ENCODE measurements around the gene YIF1B.

Gene YIF1B

GRCh38 chr19:38291855-38292254 lies 23.9 kb downstream of the YIF1B start:
- Histone ChIP-seq H4K20me1 (ENCODE audit: insufficient read depth, low read length) (no peaks in the 10 kb centered on the region; the same call in 1 of the 2 replicates), H3K4me3 (ENCODE audit: low read length) (no peak overlapping the region), H3K9me3 (ENCODE audit: insufficient read depth, low read length) (no peaks in the 10 kb centered on the region), H3K36me3 (replicated peaks; ENCODE audit: low read depth, low read length) (no peaks in the 10 kb centered on the region), H2AFZ (ENCODE audit: low read depth, low read length) (no peak overlapping the region), H3K4me1 (ENCODE audit: low read length) (no peaks in the 10 kb centered on the region), H3K4me2 (ENCODE audit: low read length) (no peak overlapping the region), H3K79me2 (ENCODE audit: low read length) (no peaks in the 10 kb centered on the region), H3K27ac (ENCODE audit: low read length) (no peak overlapping the region), H3K27me3 (ENCODE audit: low read depth, low read length) (no peaks in the 10 kb centered on the region), H3K9ac (ENCODE audit: low read length) (no peak overlapping the region)
- TF ChIP-seq EZH2phosphoT487 (IDR thresholded peaks at IDR 0.05; ENCODE audit: low read depth): no peak
- TF ChIP-seq CTCF (IDR thresholded peaks at IDR 0.05; ENCODE audit: low read depth, low read length): no peak

DNA sequence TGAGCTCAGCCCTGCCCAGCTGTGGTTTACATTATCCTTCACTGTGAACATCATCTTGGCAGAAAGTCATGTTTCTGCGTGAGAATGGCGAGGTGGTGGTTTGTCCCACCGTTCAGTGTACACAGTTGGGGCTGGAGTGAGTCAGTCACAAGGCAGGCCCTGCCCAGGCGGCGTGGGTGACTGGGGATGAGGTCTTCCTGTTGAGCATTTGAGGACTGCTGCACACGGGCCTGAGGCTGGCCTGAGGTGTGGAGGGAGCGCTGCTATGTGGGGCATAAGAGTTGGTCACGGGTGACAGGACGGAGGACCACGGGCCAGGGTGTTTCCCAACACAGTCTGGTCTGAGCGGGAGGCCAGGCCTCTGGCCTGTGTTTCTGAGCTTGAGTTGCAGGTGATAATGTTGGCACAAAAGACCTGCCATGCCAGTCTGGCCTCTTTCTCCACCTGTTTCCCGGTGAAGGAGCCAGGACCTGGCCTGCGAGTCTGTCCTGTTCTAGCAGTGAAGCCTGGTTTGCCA lies 25.1 kb downstream of the YIF1B start:
- Histone ChIP-seq H3K4me1 (ENCODE audit: low read length) (no peaks in the 10 kb centered on the region), H3K79me2 (ENCODE audit: low read length) (no peaks in the 10 kb centered on the region), H3K9me3 (ENCODE audit: insufficient read depth, low read length) (no peaks in the 10 kb centered on the region), H2AFZ (ENCODE audit: low read depth, low read length) (no peak overlapping the region), H3K27ac (ENCODE audit: low read length) (no peak overlapping the region), H3K9ac (ENCODE audit: low read length) (no peak overlapping the region), H3K4me3 (ENCODE audit: low read length) (no peak overlapping the region), H3K27me3 (ENCODE audit: low read depth, low read length) (no peaks in the 10 kb centered on the region), H3K36me3 (replicated peaks; ENCODE audit: low read depth, low read length) (no peaks in the 10 kb centered on the region), H3K4me2 (ENCODE audit: low read length) (no peak overlapping the region), H4K20me1 (ENCODE audit: insufficient read depth, low read length) (no peaks in the 10 kb centered on the region; the same call in 1 of the 2 replicates)
- no peak for TF ChIP-seq CTCF (IDR thresholded peaks at IDR 0.05; ENCODE audit: low read depth, low read length)
- TF ChIP-seq EZH2phosphoT487 (IDR thresholded peaks at IDR 0.05; ENCODE audit: low read depth): no peak

DNA sequence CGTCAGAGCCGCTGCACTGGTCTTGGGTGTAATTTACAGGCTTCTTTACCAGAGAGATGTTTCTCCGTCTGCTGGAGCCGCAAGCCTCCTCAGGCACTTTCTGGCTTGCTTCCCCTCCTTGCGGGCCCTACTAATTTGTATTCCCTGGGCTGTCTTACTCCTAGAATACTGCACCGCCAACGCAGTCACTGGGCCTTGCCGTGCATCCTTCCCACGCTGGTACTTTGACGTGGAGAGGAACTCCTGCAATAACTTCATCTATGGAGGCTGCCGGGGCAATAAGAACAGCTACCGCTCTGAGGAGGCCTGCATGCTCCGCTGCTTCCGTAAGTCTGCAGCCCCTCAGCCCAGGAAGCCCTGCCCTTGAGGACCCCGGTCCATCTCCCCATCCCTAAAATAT lies 25.8 kb downstream of the YIF1B start:
- Histone ChIP-seq H3K4me1 (ENCODE audit: low read length) (peaks cover 2% of the 10 kb centered on the region), H3K27ac (ENCODE audit: low read length) (no peak overlapping the region), H2AFZ (ENCODE audit: low read depth, low read length) (no peak overlapping the region), H3K36me3 (replicated peaks; ENCODE audit: low read depth, low read length) (no peaks in the 10 kb centered on the region), H3K9me3 (ENCODE audit: insufficient read depth, low read length) (no peaks in the 10 kb centered on the region), H3K9ac (ENCODE audit: low read length) (no peak overlapping the region), H4K20me1 (ENCODE audit: insufficient read depth, low read length) (no peaks in the 10 kb centered on the region; the same call in 1 of the 2 replicates), H3K27me3 (ENCODE audit: low read depth, low read length) (no peaks in the 10 kb centered on the region), H3K4me3 (ENCODE audit: low read length) (no peak overlapping the region), H3K4me2 (ENCODE audit: low read length) (no peak overlapping the region), H3K79me2 (ENCODE audit: low read length) (no peaks in the 10 kb centered on the region)
- TF ChIP-seq EZH2phosphoT487 (IDR thresholded peaks at IDR 0.05; ENCODE audit: low read depth) (no peak), CTCF (IDR thresholded peaks at IDR 0.05; ENCODE audit: low read depth, low read length) (no peak)

DNA sequence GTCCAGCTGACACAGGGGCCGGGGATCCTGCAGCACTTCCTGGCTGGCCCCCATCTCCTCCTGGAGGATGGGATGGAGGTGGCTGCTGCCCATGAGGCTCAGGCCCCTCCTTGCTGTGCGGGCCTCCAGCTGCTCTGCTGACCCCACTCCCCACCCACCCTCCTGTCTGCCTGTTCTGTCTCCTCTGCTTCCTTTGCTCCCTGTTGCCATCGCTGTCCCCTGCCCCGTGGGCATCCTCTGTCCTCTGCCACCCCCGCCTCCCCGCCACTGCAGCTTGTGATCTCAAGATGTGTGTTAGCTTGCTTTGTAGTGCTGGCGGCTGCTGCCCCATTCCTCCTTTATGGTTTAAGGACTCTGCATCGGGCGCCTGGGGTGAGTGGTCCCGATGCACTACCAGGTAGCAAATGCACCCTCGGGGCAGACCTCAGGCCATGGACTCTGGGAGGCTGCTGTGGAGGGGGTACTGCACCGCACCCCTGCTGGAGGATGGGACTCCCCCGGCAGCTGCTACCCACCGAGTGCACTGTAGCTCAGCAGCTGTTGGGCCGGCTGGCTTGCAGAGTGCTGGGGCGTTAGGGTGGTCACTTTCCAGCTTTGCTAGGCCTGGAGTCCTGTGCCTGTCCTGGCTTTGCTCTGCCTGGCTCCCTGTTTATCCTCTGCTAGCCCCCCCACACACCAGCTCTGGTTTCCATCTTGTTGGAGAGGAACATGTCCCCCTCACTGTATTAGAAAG lies 27.5 kb downstream of the YIF1B start:
- H3K36me3 ChIP-seq (replicated peaks; ENCODE audit: low read depth, low read length): no peaks in the 10 kb centered on the region
- no peaks in the 10 kb centered on the region; the same call in 1 of the 2 replicates for H4K20me1 ChIP-seq (ENCODE audit: insufficient read depth, low read length)
- H3K27me3 ChIP-seq (ENCODE audit: low read depth, low read length): no peaks in the 10 kb centered on the region
- H3K9ac ChIP-seq (ENCODE audit: low read length): no peak overlapping the region
- no peak overlapping the region for H2AFZ ChIP-seq (ENCODE audit: low read depth, low read length)
- no peaks in the 10 kb centered on the region for H3K9me3 ChIP-seq (ENCODE audit: insufficient read depth, low read length)
- no peaks in the 10 kb centered on the region for H3K79me2 ChIP-seq (ENCODE audit: low read length)
- no peak overlapping the region for H3K4me2 ChIP-seq (ENCODE audit: low read length)
- no peak overlapping the region for H3K4me3 ChIP-seq (ENCODE audit: low read length)
- peaks cover 11% of the 10 kb centered on the region for H3K4me1 ChIP-seq (ENCODE audit: low read length)
- no peak for TF ChIP-seq CTCF (IDR thresholded peaks at IDR 0.05; ENCODE audit: low read depth, low read length)
- no peak for TF ChIP-seq EZH2phosphoT487 (IDR thresholded peaks at IDR 0.05; ENCODE audit: low read depth)
- H3K27ac ChIP-seq (ENCODE audit: low read length): no peak overlapping the region
